ENCODE data around the gene PARK7.

Gene PARK7

GRCh38 chr1:8011016-8011415 is 49.5 kb downstream of the PARK7 start:
- DNase-seq = no peak

GRCh38 chr1:8011923-8012858 is 50.7 kb downstream of the PARK7 start:
- DNase-seq = no peak

- DNase-seq = no peak
These were observed 51.4 kb downstream of the PARK7 start for GRCh38 chr1:8012955-8013354.

- no peak for DNase-seq
These were observed 51.9 kb downstream of the PARK7 start for GRCh38 chr1:8013399-8013798.

GRCh38 chr1:8013800-8014199 is 52.3 kb downstream of the PARK7 start:
- DNase-seq = no peak

GRCh38 chr1:8014381-8014988 is 53.0 kb downstream of the PARK7 start:
- DNase-seq = no peak

- DNase-seq = no peak
These were observed 53.7 kb downstream of the PARK7 start for GRCh38 chr1:8015036-8015808.

- no peak for DNase-seq
These were observed 54.3 kb downstream of the PARK7 start for GRCh38 chr1:8015809-8016165.

GRCh38 chr1:8016210-8016894 is 54.8 kb downstream of the PARK7 start:
- DNase-seq = no peak

- no peak for DNase-seq
These were observed 55.4 kb downstream of the PARK7 start for GRCh38 chr1:8016895-8017241.

GRCh38 chr1:8017495-8018197 is 56.1 kb downstream of the PARK7 start:
- no peak for DNase-seq

GRCh38 chr1:8018492-8019228 is 57.1 kb downstream of the PARK7 start:
- no peak for DNase-seq

GRCh38 chr1:8019229-8019620 is 57.7 kb downstream of the PARK7 start:
- no peak for DNase-seq

GRCh38 chr1:8020032-8020431 is 58.5 kb downstream of the PARK7 start:
- no peak for DNase-seq

GRCh38 chr1:8021676-8022266 is 60.3 kb downstream of the PARK7 start:
- no peak for DNase-seq

- no peak for DNase-seq
These were observed 61.1 kb downstream of the PARK7 start for GRCh38 chr1:8022395-8023286.

GRCh38 chr1:8023287-8023994 is 61.9 kb downstream of the PARK7 start:
- DNase-seq = no peak

- DNase-seq = no peak
These were observed 62.4 kb downstream of the PARK7 start for GRCh38 chr1:8023995-8024313.

GRCh38 chr1:8024329-8024728 is 62.8 kb downstream of the PARK7 start:
- DNase-seq = no peak

Measured in NCI-H1048 (cell line).